ENCODE data around the gene ERCC6L2.

Gene ERCC6L2

DNA sequence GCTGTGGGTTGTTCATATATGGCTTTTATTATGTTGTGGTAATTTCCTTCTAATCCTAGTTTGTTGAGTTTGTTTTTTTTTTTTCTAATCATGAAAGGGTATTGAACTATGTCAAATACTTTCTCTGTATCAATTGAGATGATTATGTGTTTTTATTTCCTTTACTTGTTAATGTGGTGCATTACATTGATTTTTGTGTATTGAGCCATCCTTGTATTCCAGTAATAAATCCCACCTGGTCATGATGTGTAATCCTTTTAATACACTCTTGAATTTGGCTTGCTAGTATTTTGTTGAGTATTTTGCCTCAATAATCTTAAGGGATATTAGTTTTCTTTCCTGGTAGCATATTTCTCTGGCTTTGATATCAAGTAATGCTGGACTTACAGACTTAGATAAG is 13.1 kb upstream of the ERCC6L2 start:
- DNase-seq (ENCODE audit: low read depth in 2 of 2), result no peak

GRCh38 chr9:95864852-95865580 is 10.5 kb upstream of the ERCC6L2 start:
- DNase-seq (ENCODE audit: low read depth in 2 of 2), result no peak

GRCh38 chr9:95870352-95870751 is 5.1 kb upstream of the ERCC6L2 start:
- DNase-seq (ENCODE audit: low read depth in 2 of 2), result no peak

DNA sequence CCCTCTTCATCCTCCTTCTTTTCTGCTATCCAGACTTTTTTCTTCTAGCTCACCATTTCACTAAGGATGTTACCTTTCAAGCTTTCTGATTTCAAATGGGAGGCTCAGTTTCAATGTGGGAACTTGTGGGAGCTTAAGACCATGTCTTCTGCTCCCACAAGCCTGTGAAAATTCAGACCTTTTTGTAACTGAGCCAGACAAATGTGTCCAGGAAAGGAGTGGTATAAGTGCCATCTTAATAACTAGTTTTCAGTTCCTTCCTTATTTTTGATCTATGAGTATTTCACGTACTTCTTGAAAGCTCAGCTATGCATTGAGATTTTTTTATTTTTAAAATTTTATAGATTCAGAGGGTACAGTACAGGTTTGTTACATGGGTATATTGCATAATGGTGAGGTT is 4.6 kb upstream of the ERCC6L2 start:
- DNase-seq (ENCODE audit: low read depth in 2 of 2), result no peak

DNA sequence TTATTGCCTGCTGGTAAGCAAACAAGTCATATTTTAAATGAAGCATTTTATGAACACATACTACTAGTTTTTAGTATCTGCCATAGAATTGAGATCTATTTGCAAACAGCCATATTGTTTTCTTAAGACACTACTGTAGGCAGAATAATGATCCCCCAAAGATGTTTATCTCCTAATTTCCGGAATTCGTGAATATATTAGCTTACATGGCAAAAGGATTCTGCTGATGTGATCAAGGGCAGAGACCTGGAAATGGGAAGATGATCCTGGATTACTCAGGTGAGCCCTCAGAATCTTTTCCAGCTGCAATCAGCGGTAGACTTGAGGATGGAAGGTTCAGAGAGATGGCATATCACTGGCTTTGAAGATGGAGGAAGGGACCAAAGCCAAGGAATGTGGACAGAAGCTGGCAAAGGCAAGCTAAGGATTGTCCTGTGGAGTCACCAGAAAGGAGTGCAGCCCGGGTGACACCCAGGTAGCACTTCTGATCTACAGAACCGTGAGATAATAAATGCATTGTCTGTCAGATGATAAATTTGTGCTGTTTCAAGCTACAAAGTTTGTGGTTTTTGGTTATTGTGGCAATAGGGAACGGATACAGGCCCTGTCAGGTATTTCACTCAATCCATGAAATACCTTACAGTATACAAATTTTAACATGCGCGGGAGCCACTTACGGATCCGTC is 1.0 kb upstream of the ERCC6L2 start:
- no peak for DNase-seq (ENCODE audit: low read depth in 2 of 2)

DNA sequence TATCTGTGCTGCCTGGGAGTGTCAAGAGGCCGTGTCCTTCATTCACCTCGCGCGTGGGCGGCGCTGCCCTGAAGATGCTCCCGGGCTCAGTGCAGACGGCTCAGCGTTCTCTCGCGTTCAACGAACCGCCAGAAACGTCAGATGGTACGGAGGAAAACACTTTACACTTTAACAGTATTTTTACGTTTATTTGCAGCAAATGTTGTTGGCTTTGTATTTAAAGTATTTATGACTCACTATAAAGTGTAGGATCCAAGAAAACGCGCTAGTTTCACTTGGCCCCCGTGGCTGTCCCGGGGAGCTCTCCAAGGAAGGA is 544 bp upstream of the ERCC6L2 start:
- peak; percentile 17 to 33 for DNase-seq (ENCODE audit: low read depth in 2 of 2)

DNA sequence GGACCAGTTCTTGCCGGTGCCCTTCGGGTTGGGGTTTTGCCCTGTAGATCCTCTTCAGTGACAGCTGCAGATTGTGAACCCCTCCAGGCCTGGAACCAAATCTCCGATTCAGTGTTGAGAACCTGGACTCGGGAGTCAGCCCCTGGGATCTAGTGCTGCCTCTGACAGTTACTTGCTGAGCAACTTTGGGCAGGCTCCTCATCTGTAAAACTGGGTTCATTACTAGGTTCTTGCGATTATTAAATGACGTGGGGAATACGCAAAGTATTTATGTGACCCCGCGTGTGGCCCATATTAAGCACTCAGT is 600 bp downstream of the ERCC6L2 start:
- DNase-seq (ENCODE audit: low read depth in 2 of 2), result no peak

DNA sequence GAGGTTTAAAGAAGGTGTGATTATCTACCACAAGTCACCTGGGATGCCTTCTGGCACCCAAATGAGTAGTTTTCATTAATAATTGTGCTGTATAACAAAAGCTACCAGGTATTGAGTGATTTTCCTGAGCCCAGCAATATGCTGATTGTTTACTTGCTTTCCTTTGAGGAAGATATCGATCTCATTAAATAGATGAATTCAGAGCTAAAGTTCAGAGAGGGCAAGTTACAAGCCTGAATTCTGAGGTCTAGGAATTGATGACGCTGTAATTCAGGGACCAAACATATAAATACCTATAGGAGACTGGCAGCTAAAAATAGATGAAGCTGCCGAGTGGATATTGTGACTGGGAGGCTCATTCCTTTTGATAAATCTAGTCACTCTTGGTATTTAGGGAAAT is 1.1 kb downstream of the ERCC6L2 start:
- DNase-seq (ENCODE audit: low read depth in 2 of 2), result no peak

DNA sequence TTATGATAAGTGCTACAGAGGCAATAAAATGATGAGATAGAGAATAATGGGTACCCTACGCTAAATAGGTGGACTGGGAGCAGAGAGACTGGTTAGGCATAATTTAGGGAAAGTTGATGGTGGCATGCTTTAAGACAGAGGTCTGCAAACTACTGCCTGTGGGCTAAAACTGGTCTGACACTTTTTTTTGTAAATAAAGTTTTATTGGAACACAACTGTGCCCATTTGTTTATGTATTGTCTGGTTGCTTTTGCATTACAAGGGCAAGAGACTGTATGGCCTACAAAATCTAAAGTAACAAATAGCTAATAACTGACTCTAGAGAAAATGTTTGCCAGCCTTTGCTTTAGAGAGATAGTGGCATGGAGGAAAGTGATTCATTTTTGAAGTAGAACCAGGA is 2.5 kb downstream of the ERCC6L2 start:
- no peak for DNase-seq (ENCODE audit: low read depth in 2 of 2)

GRCh38 chr9:95879591-95879990 is 4.1 kb downstream of the ERCC6L2 start:
- DNase-seq (ENCODE audit: low read depth in 2 of 2), result no peak

GRCh38 chr9:95880021-95880690 is 4.7 kb downstream of the ERCC6L2 start:
- no peak for DNase-seq (ENCODE audit: low read depth in 2 of 2)

DNA sequence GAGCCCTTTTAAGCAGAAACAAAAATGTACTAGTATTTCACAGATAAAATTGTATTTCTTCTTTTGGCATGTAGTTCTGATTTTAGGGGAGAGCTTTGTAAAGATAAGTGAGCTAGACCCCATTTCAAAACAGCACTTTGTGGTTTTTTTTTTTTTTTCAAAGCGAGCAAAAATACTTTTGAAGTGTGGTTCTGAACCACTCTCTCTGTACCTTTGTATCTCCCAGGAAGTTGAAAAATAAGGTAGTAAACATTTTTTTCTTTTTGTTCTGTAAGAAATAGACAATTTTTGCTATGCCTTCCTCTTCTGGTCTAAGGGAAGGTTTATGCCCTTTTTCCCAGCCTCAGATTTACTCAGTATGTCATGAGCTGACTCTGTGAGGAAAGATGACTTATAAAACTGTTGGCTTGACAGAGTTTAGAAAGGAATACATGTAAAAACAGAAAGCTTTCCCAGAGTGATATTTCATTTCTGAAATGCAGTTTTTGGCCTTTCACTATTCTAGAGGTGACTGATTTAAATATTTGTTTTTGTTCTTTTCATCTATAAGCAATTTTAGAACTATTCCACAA is 12.5 kb downstream of the ERCC6L2 start:
- DNase-seq (ENCODE audit: low read depth in 2 of 2), result no peak

- DNase-seq (ENCODE audit: low read depth in 2 of 2), result no peak
These were observed 15.1 kb downstream of the ERCC6L2 start for GRCh38 chr9:95890594-95890993.

GRCh38 chr9:95891067-95891671 is 15.7 kb downstream of the ERCC6L2 start:
- DNase-seq (ENCODE audit: low read depth in 2 of 2), result no peak

DNA sequence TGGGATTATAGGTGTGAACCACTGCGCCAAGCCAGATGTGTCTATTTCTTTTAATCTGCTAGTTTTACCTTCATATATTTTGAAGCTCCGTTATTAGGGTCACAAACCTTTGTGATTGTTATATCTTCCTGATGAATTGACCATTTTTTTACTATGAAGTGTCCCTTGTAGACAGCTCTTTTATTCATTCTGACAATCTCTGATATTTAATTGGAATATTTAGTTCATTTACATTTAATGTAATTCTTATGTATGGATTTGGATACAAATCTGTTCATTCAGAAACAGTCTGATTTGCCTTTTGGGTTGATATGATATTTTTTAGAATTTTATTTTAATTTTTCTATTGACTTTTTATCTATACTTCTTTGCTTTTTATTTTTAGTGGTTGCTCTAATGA is 17.2 kb downstream of the ERCC6L2 start:
- DNase-seq (ENCODE audit: low read depth in 2 of 2), result no peak

- DNase-seq (ENCODE audit: low read depth in 2 of 2), result no peak
These were observed 21.1 kb downstream of the ERCC6L2 start for GRCh38 chr9:95896580-95896979.

- no peak for DNase-seq (ENCODE audit: low read depth in 2 of 2)
These were observed 26.0 kb downstream of the ERCC6L2 start for GRCh38 chr9:95901506-95901905.

DNA sequence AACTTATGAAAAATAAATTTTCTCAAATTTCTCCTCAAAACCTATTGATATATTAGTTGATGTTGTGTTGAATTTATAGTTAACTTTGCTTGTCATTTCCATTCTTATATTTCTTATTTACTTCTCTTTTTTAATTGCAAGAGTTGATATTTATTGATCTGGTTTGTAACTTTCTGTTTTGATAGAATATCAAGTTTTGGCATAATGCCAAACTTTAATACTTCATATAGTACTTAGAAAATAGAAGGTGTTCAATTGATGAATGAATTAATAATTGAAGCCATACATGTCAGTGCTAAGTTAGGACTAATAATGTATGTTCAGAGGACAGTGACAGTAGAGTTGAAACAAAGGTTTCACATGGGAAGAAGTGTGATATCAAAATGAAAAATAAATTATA is 27.9 kb downstream of the ERCC6L2 start:
- DNase-seq (ENCODE audit: low read depth in 2 of 2), result no peak

- DNase-seq (ENCODE audit: low read depth in 2 of 2), result no peak
These were observed 32.3 kb downstream of the ERCC6L2 start for GRCh38 chr9:95907794-95908193.

DNA sequence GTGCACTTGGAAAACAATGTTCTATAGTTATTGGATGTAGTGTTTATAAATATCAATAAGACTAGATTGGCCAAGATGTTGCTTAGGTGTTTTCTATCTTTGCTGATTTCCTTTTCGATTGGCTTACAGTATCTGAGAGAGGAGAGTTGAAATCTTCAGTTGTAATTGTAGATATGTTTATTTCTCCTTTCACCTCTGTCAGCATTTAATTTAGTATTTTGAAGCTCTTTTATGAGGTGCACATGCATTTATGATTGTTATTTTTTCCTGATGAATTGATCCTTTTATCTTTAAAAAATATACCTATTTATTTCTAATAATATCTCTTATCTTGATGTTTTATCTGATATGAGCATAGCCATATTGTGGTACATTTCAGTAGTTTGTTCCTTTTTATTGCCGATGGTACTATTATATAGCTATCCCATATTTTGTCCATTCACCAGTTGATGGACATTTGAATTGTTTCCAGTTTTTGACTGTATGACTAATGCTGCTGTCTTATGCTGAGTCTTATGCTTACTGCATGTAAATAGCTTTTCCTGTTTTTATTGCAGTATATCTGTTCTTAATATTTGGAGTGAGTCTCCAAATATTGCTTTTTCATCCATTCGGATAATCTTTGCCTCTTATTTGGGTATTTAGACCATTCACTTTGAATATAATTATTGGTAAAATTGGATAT is 34.7 kb downstream of the ERCC6L2 start:
- no peak for DNase-seq (ENCODE audit: low read depth in 2 of 2)

GRCh38 chr9:95910770-95911340 is 35.4 kb downstream of the ERCC6L2 start:
- no peak for DNase-seq (ENCODE audit: low read depth in 2 of 2)

DNA sequence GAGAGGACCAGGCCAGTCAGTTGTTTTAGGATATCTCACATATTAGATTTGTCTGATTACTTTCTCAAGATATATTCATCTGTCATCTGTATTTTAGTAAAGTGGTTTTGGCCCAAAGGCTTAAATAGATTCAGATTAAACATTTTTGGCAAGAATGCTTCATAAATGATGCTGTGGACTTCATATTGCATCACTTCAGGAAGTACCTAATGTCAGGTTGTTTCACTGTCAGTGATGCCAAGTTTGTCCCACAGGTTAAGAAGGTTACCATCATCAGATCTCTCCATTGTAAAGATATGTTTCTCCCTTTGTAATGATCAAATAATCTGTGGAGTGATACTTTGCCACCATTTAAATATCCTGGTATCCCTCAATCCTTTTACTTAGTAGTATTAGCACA is 37.3 kb downstream of the ERCC6L2 start:
- DNase-seq (ENCODE audit: low read depth in 2 of 2), result no peak
